HG02588 (cell line): ENCODE results near the gene PCDH12.

ENCODE experiments used
- ATAC-seq: cut with Tn5 transposase; IDR thresholded peaks from one replicate; pipeline ENCODE4 v1.9.1; 2021; ENCODE audit warnings: mild to moderate bottlenecking, moderate library complexity; ENCODE audit not compliant: unreplicated experiment

Gene PCDH12

DNA sequence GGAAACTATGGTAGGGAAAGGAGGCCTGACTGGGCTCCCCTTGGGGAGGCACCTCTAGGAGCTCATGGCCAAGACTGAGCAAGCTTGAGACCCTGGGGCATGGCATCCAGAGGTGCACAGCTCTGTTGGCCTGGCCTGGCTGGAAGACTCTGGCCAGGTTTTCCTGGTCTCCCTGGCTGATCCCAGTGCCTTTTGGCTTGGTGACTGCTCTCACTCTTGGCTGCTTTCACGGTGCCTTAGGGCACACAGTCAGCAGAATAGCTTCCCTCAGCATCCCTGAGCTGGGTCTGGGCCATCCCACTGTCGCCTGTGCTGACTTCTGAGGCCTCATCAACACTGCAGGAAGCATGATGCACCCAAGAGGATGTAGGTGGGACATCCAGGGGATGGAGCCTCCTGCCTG, 47.7 kb downstream of the PCDH12 start:
- ATAC-seq: no peak

DNA sequence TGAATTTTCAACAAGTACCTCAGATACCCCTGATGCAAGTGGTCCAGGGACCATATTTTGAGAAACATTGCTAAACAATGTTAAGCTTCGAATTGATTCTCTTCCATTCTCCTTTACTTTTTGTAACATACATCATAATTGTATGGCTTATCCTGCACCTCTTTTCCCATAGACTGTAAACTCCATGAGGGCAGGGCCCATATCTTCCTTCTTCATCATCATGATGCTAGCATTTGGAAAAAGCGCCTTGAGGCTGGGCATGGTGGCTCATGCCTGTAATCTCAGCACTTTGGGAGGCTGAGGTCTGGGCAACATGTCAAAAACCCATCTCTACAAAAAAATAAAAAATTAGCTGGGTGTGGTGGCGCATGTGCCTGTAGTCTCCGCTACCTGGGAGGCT, 48.8 kb downstream of the PCDH12 start:
- no peak for ATAC-seq

DNA sequence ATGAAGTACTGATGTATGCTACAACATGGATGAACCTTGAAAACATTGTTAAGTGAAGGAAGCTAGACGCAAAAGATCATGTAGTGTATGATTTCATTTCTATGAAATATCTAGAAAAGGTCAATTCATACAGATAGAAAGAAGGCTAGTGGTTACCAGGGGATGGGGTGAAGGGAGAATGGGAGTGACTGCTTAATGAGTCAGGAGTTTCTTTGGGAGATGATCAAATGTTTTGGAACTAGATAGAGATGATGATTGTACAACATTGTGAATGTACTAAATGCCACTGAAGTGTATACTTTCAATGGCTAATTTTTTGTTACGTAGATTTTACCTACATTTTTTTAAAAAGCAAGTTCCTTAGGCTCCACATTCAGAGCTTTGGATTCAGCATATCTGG, 49.2 kb downstream of the PCDH12 start:
- ATAC-seq: no peak

DNA sequence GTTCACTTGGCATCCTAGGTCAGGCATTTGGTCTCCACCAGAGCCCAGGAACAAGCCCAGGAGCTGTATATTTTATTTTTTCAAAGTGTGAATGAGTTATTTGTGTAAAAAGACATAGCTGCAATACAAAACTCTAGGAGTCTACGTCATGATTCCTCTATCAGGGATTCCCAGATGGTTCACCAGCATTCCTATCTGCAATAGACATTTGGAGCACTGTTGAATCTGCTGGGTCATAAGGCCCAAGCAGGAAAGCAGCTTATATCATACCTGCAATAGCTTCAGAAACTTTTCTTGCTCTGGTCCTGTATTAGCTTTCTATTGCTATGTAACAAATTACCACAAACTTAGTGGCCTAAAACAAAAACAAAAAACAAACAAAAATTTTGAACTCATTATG, 51.0 kb downstream of the PCDH12 start:
- ATAC-seq: no peak

DNA sequence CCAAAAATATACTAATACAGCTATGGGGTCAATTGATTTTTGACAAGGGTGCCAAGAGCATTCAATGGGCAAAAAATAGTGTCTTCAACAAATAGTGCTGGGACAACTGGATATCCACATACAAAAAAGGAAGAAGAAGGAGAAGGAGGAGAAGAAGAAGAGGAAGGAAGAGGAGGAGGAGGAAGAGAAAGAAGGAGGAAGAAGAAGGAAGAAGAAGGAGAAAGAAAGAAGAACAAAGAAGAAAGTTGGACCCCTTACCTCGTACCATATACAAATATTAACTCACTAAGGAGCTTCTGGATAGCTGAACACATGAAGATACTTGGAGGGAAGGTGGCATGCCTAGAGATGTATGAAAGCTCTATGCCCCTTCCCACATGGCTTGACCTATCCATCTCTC, 51.5 kb downstream of the PCDH12 start:
- no peak for ATAC-seq

DNA sequence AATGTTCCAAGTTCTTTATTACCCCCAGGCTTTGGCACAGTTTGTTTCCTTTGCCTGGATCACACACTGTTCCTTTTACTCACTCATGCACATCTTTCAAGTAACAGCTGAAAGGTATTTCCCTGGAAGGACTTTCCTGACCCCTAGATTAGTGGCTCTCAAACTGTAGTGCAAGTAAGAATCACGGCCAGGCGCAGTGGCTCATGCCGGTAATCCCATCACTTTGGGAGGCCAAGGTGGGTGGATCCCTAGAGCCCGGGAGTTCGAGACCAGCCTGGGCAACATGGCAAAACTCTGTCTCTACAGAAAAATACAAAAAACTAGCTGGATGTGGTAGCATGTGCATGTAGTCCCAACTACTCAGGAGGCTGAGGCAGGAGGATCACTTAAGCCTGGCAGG, 53.5 kb downstream of the PCDH12 start:
- ATAC-seq: no peak

DNA sequence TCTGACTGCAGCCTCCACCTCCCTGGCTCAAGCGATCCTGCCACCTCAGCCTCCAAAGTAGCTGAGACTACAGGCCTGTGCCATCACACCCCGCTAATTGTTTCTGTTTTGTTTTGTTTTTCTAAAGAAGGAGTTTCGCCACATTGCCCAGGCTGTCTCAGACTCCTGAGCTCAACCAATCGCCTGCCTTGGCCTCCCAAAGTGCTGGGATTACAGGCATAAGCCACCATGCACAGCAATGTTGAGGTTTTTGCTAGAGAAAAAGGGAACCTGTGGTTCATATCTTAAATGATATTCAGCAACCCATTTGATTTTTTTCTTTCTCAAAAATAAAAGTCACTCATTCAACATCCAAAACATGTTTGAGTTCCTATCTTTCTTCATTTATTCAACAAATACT, 54.7 kb downstream of the PCDH12 start:
- ATAC-seq: no peak

DNA sequence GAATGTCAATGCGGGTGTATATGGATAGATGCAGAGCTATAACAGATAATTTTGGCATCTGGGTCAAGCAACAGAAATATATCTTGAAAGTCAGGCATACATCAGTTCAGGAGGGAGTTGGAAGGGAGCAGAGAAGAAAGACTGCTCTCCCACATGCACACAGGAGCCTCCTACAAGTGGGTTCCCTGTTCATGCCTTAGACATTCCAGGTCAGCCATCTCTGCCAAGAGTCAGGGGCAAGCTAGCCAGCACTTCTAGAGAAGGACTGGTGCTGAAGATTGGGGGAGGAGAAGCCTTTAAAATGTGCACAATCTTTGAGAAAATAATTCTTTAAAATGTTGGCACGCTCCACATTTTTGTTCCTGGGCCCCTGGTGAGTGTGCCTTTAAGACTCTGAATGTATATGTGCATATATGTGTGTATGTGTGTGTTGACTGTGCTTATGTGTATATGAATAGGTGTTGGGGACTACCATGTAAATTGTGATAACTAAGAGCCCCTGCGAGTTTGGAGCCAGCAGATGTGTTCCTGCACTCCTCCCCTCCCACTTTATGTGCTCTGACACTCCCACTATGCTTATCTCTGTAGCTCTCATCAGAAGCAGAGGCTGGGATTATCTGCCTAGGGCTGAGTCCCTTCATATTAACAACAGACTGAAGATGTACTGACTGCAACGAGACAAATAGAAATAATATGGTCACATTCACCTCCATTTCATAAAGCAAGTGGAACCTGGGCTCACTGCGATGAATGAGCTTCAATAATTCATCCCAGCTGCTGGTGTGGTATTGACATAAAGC, 55.8 kb downstream of the PCDH12 start:
- no peak for ATAC-seq

DNA sequence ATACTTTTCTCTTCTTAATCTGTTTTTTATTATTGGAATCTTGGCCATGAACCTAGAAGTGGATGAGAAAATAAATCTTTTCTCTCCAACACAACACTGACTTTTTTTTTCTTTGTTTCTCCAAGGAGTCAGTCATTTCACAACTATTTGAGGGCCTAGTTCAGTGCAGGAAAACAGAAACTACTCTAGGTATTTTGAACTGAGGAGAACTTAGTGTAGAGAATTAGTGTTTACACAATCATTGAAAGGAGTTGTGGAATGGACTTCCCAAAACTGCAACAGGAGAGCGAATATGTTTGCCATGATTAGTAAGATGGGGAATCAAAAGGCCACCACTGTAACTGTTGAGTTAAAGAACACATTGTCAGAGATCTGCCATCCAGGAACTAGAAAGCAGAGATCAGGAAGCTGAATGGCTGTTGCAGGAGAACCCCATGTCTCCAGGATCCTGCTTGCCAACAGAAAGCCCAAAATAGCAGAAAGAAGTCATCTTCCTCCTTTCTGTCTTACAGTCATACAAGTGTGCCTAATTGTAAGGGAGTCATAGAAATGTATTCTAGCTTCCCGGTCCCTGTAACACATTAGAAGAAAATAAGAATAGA, 59.5 kb downstream of the PCDH12 start:
- ATAC-seq: no peak

DNA sequence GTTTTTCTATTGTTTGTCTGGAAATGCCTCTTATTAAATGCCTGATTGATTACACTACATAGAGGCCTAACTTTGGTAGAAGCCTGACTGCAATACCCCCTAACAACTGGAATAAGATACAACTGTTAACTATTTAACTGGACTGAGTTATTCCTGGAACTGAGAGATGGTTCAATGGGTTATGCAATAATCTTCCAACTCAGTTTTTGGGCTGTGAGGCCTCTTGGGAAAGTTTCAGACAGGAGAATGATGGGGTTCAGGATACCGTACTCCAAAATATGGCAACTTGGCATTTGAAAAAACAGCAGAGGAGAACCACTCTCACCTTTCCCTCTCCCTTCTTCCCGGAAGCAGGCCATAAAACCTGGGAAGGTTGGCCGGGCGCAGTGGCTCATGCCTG, 60.6 kb downstream of the PCDH12 start:
- no peak for ATAC-seq
